Esophagus squamous epithelium (tissue), 4 donors: ENCODE measurements around the gene EPS8.

Experiments used
- POLR2A ChIP-seq, 4 donors: fragments of 450-650 bp; IDR thresholded peaks; one replicate each; pipeline ENCODE4 v1.6.1; 2017; ENCODE audit warnings: antibody characterized with exemption in 4 of 4, mild to moderate bottlenecking in 4 of 4, moderate library complexity in 3 of 4
- TF ChIP-seq, protein P1 (sequence below), 6 experiments: fragments of 450-650 bp in 4 of 6; fragments of 200-600 bp in 2 of 6; sonication (generic) in 2 of 6; IDR thresholded peaks; one replicate each; pipeline ENCODE4 v1.5.1; 2016 to 2019; ENCODE audit warnings: antibody characterized with exemption in 6 of 6, mild to moderate bottlenecking in 4 of 6, moderate library complexity in 4 of 6

DNA sequence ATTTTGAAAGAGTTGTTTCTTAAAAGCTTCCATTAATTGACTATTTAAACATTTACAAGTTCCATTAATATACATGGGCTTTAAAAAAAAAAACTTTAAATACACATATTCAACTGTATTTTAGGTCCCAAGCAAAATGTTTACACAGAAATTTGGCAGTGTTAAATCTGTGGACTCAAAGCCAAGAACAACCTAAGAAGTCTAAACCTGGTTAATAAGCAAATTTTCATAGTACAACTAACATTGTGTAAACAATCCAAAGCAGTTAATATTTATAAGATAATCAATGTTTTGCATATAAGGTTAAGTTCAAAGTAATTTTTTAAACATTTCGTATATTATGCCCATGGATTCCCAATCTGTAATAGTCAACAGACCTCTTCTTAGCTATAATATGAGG, 77.0 kb downstream of the EPS8 start:
- TF ChIP-seq, protein P1, sequence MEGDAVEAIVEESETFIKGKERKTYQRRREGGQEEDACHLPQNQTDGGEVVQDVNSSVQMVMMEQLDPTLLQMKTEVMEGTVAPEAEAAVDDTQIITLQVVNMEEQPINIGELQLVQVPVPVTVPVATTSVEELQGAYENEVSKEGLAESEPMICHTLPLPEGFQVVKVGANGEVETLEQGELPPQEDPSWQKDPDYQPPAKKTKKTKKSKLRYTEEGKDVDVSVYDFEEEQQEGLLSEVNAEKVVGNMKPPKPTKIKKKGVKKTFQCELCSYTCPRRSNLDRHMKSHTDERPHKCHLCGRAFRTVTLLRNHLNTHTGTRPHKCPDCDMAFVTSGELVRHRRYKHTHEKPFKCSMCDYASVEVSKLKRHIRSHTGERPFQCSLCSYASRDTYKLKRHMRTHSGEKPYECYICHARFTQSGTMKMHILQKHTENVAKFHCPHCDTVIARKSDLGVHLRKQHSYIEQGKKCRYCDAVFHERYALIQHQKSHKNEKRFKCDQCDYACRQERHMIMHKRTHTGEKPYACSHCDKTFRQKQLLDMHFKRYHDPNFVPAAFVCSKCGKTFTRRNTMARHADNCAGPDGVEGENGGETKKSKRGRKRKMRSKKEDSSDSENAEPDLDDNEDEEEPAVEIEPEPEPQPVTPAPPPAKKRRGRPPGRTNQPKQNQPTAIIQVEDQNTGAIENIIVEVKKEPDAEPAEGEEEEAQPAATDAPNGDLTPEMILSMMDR (IDR thresholded peaks at IDR 0.05) = no peak
- no peak for TF ChIP-seq POLR2A (IDR thresholded peaks at IDR 0.05)
